ENCODE data around the gene SBF2.

- TF ChIP-seq POLR2A (IDR thresholded peaks at IDR 0.05; ENCODE audit: low read depth) (no peak), CTCF (IDR thresholded peaks at IDR 0.05) (no peak), POLR2AphosphoS5 (IDR thresholded peaks at IDR 0.05) (no peak), EP300 (IDR thresholded peaks at IDR 0.05) (no peak)
These were observed 454.5 kb downstream of the SBF2 start for GRCh38 chr11:9839550-9839949.
